HG03354 (cell line): Measurements from ENCODE around the gene RTN4R.
"Not testable (repeated sequence)": the region's sequence is repeated elsewhere in the genome, so short reads cannot be mapped to it uniquely, and the experiment has no call there.

Experiments used
- ATAC-seq: cut with Tn5 transposase; IDR thresholded peaks from one replicate; pipeline ENCODE4 v1.9.1; 2021; ENCODE audit warnings: mild to moderate bottlenecking; ENCODE audit not compliant: unreplicated experiment, poor library complexity, severe bottlenecking

RTN4R gene

GRCh38 chr22:20290578-20291248 is 22.6 kb upstream of the RTN4R start:
- ATAC-seq: no peak

GRCh38 chr22:20290045-20290392 is 21.9 kb upstream of the RTN4R start:
- ATAC-seq: no peak

- not testable (repeated sequence) for ATAC-seq
These were observed 21.3 kb upstream of the RTN4R start for GRCh38 chr22:20289182-20290044.

GRCh38 chr22:20286784-20287423 is 18.8 kb upstream of the RTN4R start:
- ATAC-seq: not testable (repeated sequence)

GRCh38 chr22:20286312-20286660 is 18.2 kb upstream of the RTN4R start:
- not testable (repeated sequence) for ATAC-seq

- not testable (repeated sequence) for ATAC-seq
These were observed 17.6 kb upstream of the RTN4R start for GRCh38 chr22:20285473-20286311.

- no peak for ATAC-seq
These were observed 16.5 kb upstream of the RTN4R start for GRCh38 chr22:20284471-20285086.

- ATAC-seq: no peak
These were observed 15.6 kb upstream of the RTN4R start for GRCh38 chr22:20283674-20284066.

- ATAC-seq: no peak
These were observed 15.0 kb upstream of the RTN4R start for GRCh38 chr22:20282901-20283673.

- ATAC-seq: no peak
These were observed 13.8 kb upstream of the RTN4R start for GRCh38 chr22:20281891-20282290.

GRCh38 chr22:20281473-20281872 is 13.4 kb upstream of the RTN4R start:
- ATAC-seq: not testable (repeated sequence)

GRCh38 chr22:20280866-20281265 is 12.7 kb upstream of the RTN4R start:
- ATAC-seq: no peak

GRCh38 chr22:20280163-20280562 is 12.0 kb upstream of the RTN4R start:
- ATAC-seq: not testable (repeated sequence)

GRCh38 chr22:20279662-20280134 is 11.6 kb upstream of the RTN4R start:
- no peak for ATAC-seq

- ATAC-seq: not testable (repeated sequence)
These were observed 10.8 kb upstream of the RTN4R start for GRCh38 chr22:20278726-20279490.

- ATAC-seq: not testable (repeated sequence)
These were observed 10.0 kb upstream of the RTN4R start for GRCh38 chr22:20277936-20278635.

GRCh38 chr22:20276468-20276867 is 8.3 kb upstream of the RTN4R start:
- no peak for ATAC-seq
